Endothelial cell of umbilical vein (primary cell): ENCODE results near the gene TDRD10. TPM values are rescaled to one million over a fixed set of nuclear protein-coding genes. Genes with fewer than 3 reads are reported as not detected.
A peak's percentile ranks its signal among the peaks of the same experiment; 100 is the strongest.

Experiments
- BruUV-seq: library from RNA; stranded (reverse); fragments of 400-500 nt; replicated peaks from 2 replicates; lab custom pipeline; 2021; lab: Mats Ljungman, UMichigan
- CTCF ChIA-PET: fragments of 300-600, 350-600 bp; sonication (Branson Sonifier 250); formaldehyde crosslinking; loops from one replicate; lab custom pipeline; 2021; ENCODE audit warnings: antibody characterized with exemption, inconsistent platforms; lab: Charles Lee
- POLR2A ChIA-PET: fragments of 300-600, 350-600 bp; sonication (Branson Sonifier 250); formaldehyde crosslinking; loops from one replicate; lab custom pipeline; 2021; ENCODE audit warnings: antibody characterized with exemption, inconsistent platforms; lab: Charles Lee
- DNase-seq: peaks from one replicate; pipeline ENCODE4 v3.0.0-alpha.2; 2011; ENCODE audit warnings: low read depth, low spot score
- FAIRE-seq: peaks from 2 replicates; lab custom pipeline; 2011; peaks lifted over from hg19 to GRCh38; lab: Jason Lieb, UNC
- H2AFZ ChIP-seq: 2 replicates; pipeline ENCODE4 v1.6.0; 2012; ENCODE audit warnings: low read depth, low read length, control low read depth, inconsistent platforms
- H3K27ac ChIP-seq: 2 replicates; pipeline ENCODE4 v1.5.1; 2011; ENCODE audit warnings: low read depth, mild to moderate bottlenecking, control low read depth, low read length, moderate library complexity; ENCODE audit not compliant: insufficient read depth
- H3K27me3 ChIP-seq, 2 experiments: 2 replicates each; pipeline versions ENCODE4 v1.6.0 to v1.6.1; 2011; ENCODE audit warnings: low read length in 2 of 2, mixed read lengths in 1 of 2; ENCODE audit not compliant: control insufficient read depth in 2 of 2, insufficient read depth in 2 of 2
- H3K36me3 ChIP-seq, 2 experiments: 2 replicates in 1 of 2; 3 replicates in 1 of 2; pipeline ENCODE4 v1.5.1; 2011; ENCODE audit warnings: low read length in 2 of 2, mild to moderate bottlenecking in 1 of 2, moderate library complexity in 1 of 2; ENCODE audit not compliant: control insufficient read depth in 2 of 2, insufficient read depth in 2 of 2; ENCODE audit errors: extremely low read depth in 1 of 2
- H3K4me1 ChIP-seq: 3 replicates; pipeline ENCODE4 v1.5.1; 2011; ENCODE audit warnings: mild to moderate bottlenecking, low read length; ENCODE audit not compliant: control insufficient read depth, insufficient read depth; ENCODE audit errors: extremely low read depth
- H3K4me2 ChIP-seq: 2 replicates; pipeline ENCODE4 v1.6.1; 2011; ENCODE audit warnings: low read length, control low read depth, mixed read lengths; ENCODE audit not compliant: insufficient read depth
- H3K4me3 ChIP-seq, 3 experiments: fragments of 200-600 bp in 1 of 3; sonication (generic), shearing (Covaris generic) in 1 of 3; replicated peaks in 1 of 3; 2 replicates each; pipeline ENCODE4 v1.5.1; 2011 to 2016; ENCODE audit warnings: control low read depth in 3 of 3, low read length in 3 of 3, mild to moderate bottlenecking in 2 of 3, inconsistent platforms in 1 of 3, low read depth in 1 of 3, moderate library complexity in 1 of 3; ENCODE audit not compliant: insufficient read depth in 1 of 3
- H3K79me2 ChIP-seq: 2 replicates; pipeline ENCODE4 v1.6.0; 2012; ENCODE audit warnings: low read length, inconsistent platforms; ENCODE audit not compliant: control insufficient read depth, insufficient read depth
- H3K9ac ChIP-seq: replicated peaks from 2 replicates; pipeline ENCODE3; 2011; ENCODE audit warnings: low read length, control low read depth; ENCODE audit not compliant: insufficient read depth; ENCODE audit errors: extremely low read depth
- H3K9me1 ChIP-seq: replicated peaks from 3 replicates; pipeline ENCODE4 v1.6.0; 2011; ENCODE audit warnings: mild to moderate bottlenecking, low read length; ENCODE audit not compliant: control insufficient read depth, insufficient read depth; ENCODE audit errors: extremely low read depth
- H3K9me3 ChIP-seq: replicated peaks from 2 replicates; pipeline ENCODE4 v1.5.1; 2012; ENCODE audit warnings: low read length, inconsistent platforms; ENCODE audit not compliant: control insufficient read depth, insufficient read depth
- H4K20me1 ChIP-seq: replicated peaks from 2 replicates; pipeline ENCODE3; 2011; ENCODE audit warnings: mild to moderate bottlenecking, low read length; ENCODE audit not compliant: control insufficient read depth, insufficient read depth; ENCODE audit errors: extremely low read depth
- EZH2 ChIP-seq: IDR thresholded peaks from 2 replicates; pipeline ENCODE4 v1.6.1; 2012; ENCODE audit warnings: borderline replicate concordance, low read depth, mild to moderate bottlenecking, moderate library complexity, low read length, inconsistent platforms; ENCODE audit not compliant: severe bottlenecking
- FOS ChIP-seq: IDR thresholded peaks from 2 replicates; pipeline ENCODE4 v1.6.1; 2011; ENCODE audit warnings: mild to moderate bottlenecking, low read length, moderate library complexity, borderline replicate concordance; ENCODE audit not compliant: insufficient read depth
- GATA2 ChIP-seq: IDR thresholded peaks from 2 replicates; pipeline ENCODE4 v1.7.0; 2011; ENCODE audit warnings: low read depth, mild to moderate bottlenecking, moderate library complexity, mixed read lengths, low read length; ENCODE audit not compliant: insufficient read length, insufficient read depth
- JUN ChIP-seq: IDR thresholded peaks from 2 replicates; pipeline ENCODE4 v1.6.1; 2011; ENCODE audit warnings: borderline replicate concordance, low read depth; ENCODE audit not compliant: insufficient read length, insufficient read depth
- MYC ChIP-seq: IDR thresholded peaks from one replicate; pipeline ENCODE4 v1.6.1; 2011; ENCODE audit warnings: mild to moderate bottlenecking, low read depth, low read length
- POLR2A ChIP-seq: IDR thresholded peaks from 2 replicates; pipeline ENCODE4 v1.6.1; 2012; ENCODE audit warnings: low read depth, mild to moderate bottlenecking, control low read depth, low read length
- POLR2AphosphoS5 ChIP-seq: IDR thresholded peaks from 2 replicates; pipeline ENCODE4 v1.6.1; 2012; ENCODE audit warnings: low read depth, mild to moderate bottlenecking, control low read depth, low read length, moderate library complexity; ENCODE audit not compliant: insufficient read depth
- dilution Hi-C: fragments of 300-500 bp; cut with MboI; formaldehyde crosslinking; loops from one replicate; pipeline ENCODE4 v1.15.0; 2019; ENCODE audit warnings: low sequenced_read_pairs; ENCODE audit not compliant: extremely low pct_ligation_motif_present
- intact Hi-C: fragments of 100-400 bp; cut with micrococcal nuclease; formaldehyde crosslinking; loops from one replicate; pipeline ENCODE4 v1.10.0; 2022
- polyA plus RNA-seq, 4 experiments: library from polyadenylated mRNA; depleted of rRNA in 3 of 4; stranded (reverse) in 3 of 4; unstranded in 1 of 4; fragments of >200 nt; gene quantifications; 2 replicates each; pipeline versions ENCODE4 v1.2.1 to v1.2.3, GENCODE V29; 2011 to 2012; ENCODE audit warnings: missing spikeins in 1 of 4
- total RNA-seq: library from RNA; stranded (reverse); gene quantifications from 2 replicates; pipeline ENCODE4 v1.2.3, GENCODE V29; 2021
- TF ChIP-seq, protein P1 (sequence below): IDR thresholded peaks from 2 replicates; pipeline ENCODE4 v1.6.1; 2011; ENCODE audit not compliant: insufficient read depth, insufficient read length
- TF ChIP-seq, protein P2 (sequence below), 2 donors: IDR thresholded peaks; 1 replicate in 1 of 2; 2 replicates in 1 of 2; pipeline ENCODE4 v1.5.1; 2011; ENCODE audit warnings: low read length in 2 of 2, mild to moderate bottlenecking in 2 of 2, moderate library complexity in 2 of 2, control low read depth in 1 of 2, inconsistent platforms in 1 of 2, low read depth in 1 of 2; ENCODE audit not compliant: insufficient read depth in 1 of 2; ENCODE audit errors: extremely low read depth in 1 of 2

Gene TDRD10
- total and polyA plus RNA-seq, 2 donors (not counting 3 experiments of a cell fraction or from before 2014, with no cell fraction given): 6.1 to 9.1 TPM

- H3K4me1 ChIP-seq: peaks cover 34% of the 10 kb centered on the region
- POLR2A ChIA-PET: interaction anchor here (0.5 to 2.9 kb wide), 2 partner anchors 17 to 1438 kb away, joined by 4 to 12 read pairs; no protein-coding TSS in a partner anchor
- H3K79me2 ChIP-seq: peaks cover 34% of the 10 kb centered on the region
- dilution Hi-C loops: no loop called here
- FAIRE-seq (peak; percentile 60), DNase-seq (peak; percentile 43)
- no peaks in the 10 kb centered on the region for H3K9me3 ChIP-seq
- H2AFZ ChIP-seq: peak overlapping the region; percentile 20
- peak overlapping the region; percentile 74 for H3K27ac ChIP-seq
- peak overlapping the region; percentile 73 to 99 (median 88) for H3K4me3 ChIP-seq
- H4K20me1 ChIP-seq: no peaks in the 10 kb centered on the region
- H3K27me3 ChIP-seq: no peaks in the 10 kb centered on the region
- H3K9me1 ChIP-seq: no peaks in the 10 kb centered on the region
- peak overlapping the region; percentile 95 for H3K4me2 ChIP-seq
- BruUV-seq: no TSS peak
- intact Hi-C loops: no loop called here
- CTCF ChIA-PET: interaction anchor here (1.0 to 4.6 kb wide), 7 partner anchors 9 to 44 kb away, joined by 3 to 40 read pairs (median 4); no protein-coding TSS in a partner anchor
- no peak for TF ChIP-seq POLR2AphosphoS5
- TF ChIP-seq, protein P1, sequence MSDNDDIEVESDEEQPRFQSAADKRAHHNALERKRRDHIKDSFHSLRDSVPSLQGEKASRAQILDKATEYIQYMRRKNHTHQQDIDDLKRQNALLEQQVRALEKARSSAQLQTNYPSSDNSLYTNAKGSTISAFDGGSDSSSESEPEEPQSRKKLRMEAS: no peak
- TF ChIP-seq, protein P2, sequence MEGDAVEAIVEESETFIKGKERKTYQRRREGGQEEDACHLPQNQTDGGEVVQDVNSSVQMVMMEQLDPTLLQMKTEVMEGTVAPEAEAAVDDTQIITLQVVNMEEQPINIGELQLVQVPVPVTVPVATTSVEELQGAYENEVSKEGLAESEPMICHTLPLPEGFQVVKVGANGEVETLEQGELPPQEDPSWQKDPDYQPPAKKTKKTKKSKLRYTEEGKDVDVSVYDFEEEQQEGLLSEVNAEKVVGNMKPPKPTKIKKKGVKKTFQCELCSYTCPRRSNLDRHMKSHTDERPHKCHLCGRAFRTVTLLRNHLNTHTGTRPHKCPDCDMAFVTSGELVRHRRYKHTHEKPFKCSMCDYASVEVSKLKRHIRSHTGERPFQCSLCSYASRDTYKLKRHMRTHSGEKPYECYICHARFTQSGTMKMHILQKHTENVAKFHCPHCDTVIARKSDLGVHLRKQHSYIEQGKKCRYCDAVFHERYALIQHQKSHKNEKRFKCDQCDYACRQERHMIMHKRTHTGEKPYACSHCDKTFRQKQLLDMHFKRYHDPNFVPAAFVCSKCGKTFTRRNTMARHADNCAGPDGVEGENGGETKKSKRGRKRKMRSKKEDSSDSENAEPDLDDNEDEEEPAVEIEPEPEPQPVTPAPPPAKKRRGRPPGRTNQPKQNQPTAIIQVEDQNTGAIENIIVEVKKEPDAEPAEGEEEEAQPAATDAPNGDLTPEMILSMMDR (IDR thresholded peaks at IDR 0.05; ENCODE audit: extremely low read depth in 1 of 2, insufficient read depth in 1 of 2, low read depth in 1 of 2, low read length in 2 of 2): no peak
- TF ChIP-seq FOS: no peak
- TF ChIP-seq POLR2A: no peak
- no peak for TF ChIP-seq EZH2
- TF ChIP-seq MYC: no peak
- TF ChIP-seq JUN: no peak
- TF ChIP-seq GATA2: no peak
- peak overlapping the region; percentile 89 for H3K9ac ChIP-seq
- no peaks in the 10 kb centered on the region for H3K36me3 ChIP-seq
Measured at GRCh38 chr1:154501423-154502065, 475 bp upstream of the TDRD10 start.
